Measurements from ENCODE around the gene NUP153. TPM values are rescaled to one million over a fixed set of nuclear protein-coding genes. Genes with fewer than 3 reads are reported as not detected.

NUP153 gene
- total RNA-seq, 1 experiment from 2014 or later = 104 TPM

- no TSS peak for BruUV-seq (replicated peaks)
- no peak overlapping the region for H3K4me3 ChIP-seq (ENCODE audit: low read depth, low read length, poor library complexity, severe bottlenecking)
- CTCF ChIA-PET = no interaction called here
- no peaks in the 10 kb centered on the region for H3K27me3 ChIP-seq (replicated peaks; ENCODE audit: insufficient read depth, low read depth, low read length, poor library complexity)
- no peak for TF ChIP-seq EZH2 (IDR thresholded peaks at IDR 0.05; ENCODE audit: borderline replicate concordance, low read depth, low read length, poor library complexity, severe bottlenecking)
- no peak for TF ChIP-seq CTCF (conservative IDR thresholded peaks at IDR 0.05; ENCODE audit: low read depth, low read length)
- no peak for DNase-seq (ENCODE audit: low spot score)
- POLR2A ChIA-PET (ENCODE audit: low non-redundant PET) = interaction anchor here (0.6 kb wide), 1 partner anchor 109 kb away, joined by 14 read pairs; no protein-coding TSS in a partner anchor
- H3K27ac ChIP-seq (ENCODE audit: low read depth, low read length, poor library complexity, severe bottlenecking) = no peak overlapping the region
- no peaks in the 10 kb centered on the region for H3K36me3 ChIP-seq (ENCODE audit: insufficient read depth, low read length, poor library complexity, severe bottlenecking)
- intact Hi-C loops (cut with micrococcal nuclease; ENCODE audit: unreplicated experiment) = no loop called here
- H3K4me1 ChIP-seq (ENCODE audit: insufficient read depth, low read length, poor library complexity, severe bottlenecking) = peaks cover 12% of the 10 kb centered on the region
- no peaks in the 10 kb centered on the region for H3K9me3 ChIP-seq (ENCODE audit: low read depth, low read length, poor library complexity, severe bottlenecking)
These were observed 17.6 kb upstream of the NUP153 start for GRCh38 chr6:17724341-17724740.

DNA sequence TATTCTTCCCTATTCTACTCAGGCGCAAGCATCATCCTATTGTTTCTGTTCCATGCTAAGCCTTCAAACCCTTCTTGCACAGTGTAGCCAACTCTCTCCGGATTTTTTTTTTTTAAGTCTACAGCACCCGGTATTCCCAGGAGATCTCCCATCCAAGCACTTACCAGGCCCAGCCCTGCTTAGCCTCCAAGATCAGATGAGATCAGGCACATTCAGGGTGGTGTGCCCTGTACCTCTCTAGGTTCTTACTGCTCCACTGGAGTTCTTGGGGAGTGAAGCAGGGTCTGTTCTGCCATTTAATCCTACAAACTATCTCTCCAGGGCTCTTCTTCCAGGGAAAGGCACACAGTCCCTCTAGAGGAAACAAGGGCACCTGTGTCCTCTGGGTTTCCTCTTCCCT lies 14.9 kb upstream of the NUP153 start:
- Histone ChIP-seq H3K27ac (ENCODE audit: low read depth, low read length, poor library complexity, severe bottlenecking) (no peak overlapping the region), H3K27me3 (replicated peaks; ENCODE audit: insufficient read depth, low read depth, low read length, poor library complexity) (no peaks in the 10 kb centered on the region), H3K9me3 (ENCODE audit: low read depth, low read length, poor library complexity, severe bottlenecking) (no peaks in the 10 kb centered on the region), H3K4me1 (ENCODE audit: insufficient read depth, low read length, poor library complexity, severe bottlenecking) (peaks cover 14% of the 10 kb centered on the region), H3K4me3 (ENCODE audit: low read depth, low read length, poor library complexity, severe bottlenecking) (no peak overlapping the region), H3K36me3 (ENCODE audit: insufficient read depth, low read length, poor library complexity, severe bottlenecking) (no peaks in the 10 kb centered on the region)
- intact Hi-C loops (cut with micrococcal nuclease; ENCODE audit: unreplicated experiment) = no loop called here
- TF ChIP-seq EZH2 (IDR thresholded peaks at IDR 0.05; ENCODE audit: borderline replicate concordance, low read depth, low read length, poor library complexity, severe bottlenecking) (no peak), CTCF (conservative IDR thresholded peaks at IDR 0.05; ENCODE audit: low read depth, low read length) (no peak)
- no peak for DNase-seq (ENCODE audit: low spot score)
- ChIA-PET CTCF (no interaction called here), POLR2A (ENCODE audit: low non-redundant PET) (no interaction called here)
- BruUV-seq (replicated peaks) = no TSS peak

- DNase-seq (ENCODE audit: low spot score) = no peak
- H3K4me3 ChIP-seq (ENCODE audit: low read depth, low read length, poor library complexity, severe bottlenecking) = no peak overlapping the region
- H3K9me3 ChIP-seq (ENCODE audit: low read depth, low read length, poor library complexity, severe bottlenecking) = no peaks in the 10 kb centered on the region
- H3K4me1 ChIP-seq (ENCODE audit: insufficient read depth, low read length, poor library complexity, severe bottlenecking) = peaks cover 16% of the 10 kb centered on the region
- ChIA-PET POLR2A (ENCODE audit: low non-redundant PET) (no interaction called here), CTCF (no interaction called here)
- intact Hi-C loops (cut with micrococcal nuclease; ENCODE audit: unreplicated experiment) = no loop called here
- H3K27ac ChIP-seq (ENCODE audit: low read depth, low read length, poor library complexity, severe bottlenecking) = no peak overlapping the region
- no peaks in the 10 kb centered on the region for H3K36me3 ChIP-seq (ENCODE audit: insufficient read depth, low read length, poor library complexity, severe bottlenecking)
- BruUV-seq (replicated peaks) = no TSS peak
- no peak for TF ChIP-seq CTCF (conservative IDR thresholded peaks at IDR 0.05; ENCODE audit: low read depth, low read length)
- no peak for TF ChIP-seq EZH2 (IDR thresholded peaks at IDR 0.05; ENCODE audit: borderline replicate concordance, low read depth, low read length, poor library complexity, severe bottlenecking)
- H3K27me3 ChIP-seq (replicated peaks; ENCODE audit: insufficient read depth, low read depth, low read length, poor library complexity) = no peaks in the 10 kb centered on the region
These were observed 12.8 kb upstream of the NUP153 start for GRCh38 chr6:17719323-17720041.

Measured in A673 (cell line).